Esophagus squamous epithelium (tissue), 4 donors: ENCODE results near the gene KSR2.
"Not testable (repeated sequence)": the region's sequence is repeated elsewhere in the genome, so short reads cannot be mapped to it uniquely, and the experiment has no call there.

Source experiments
- POLR2A ChIP-seq, 4 donors: fragments of 450-650 bp; IDR thresholded peaks; one replicate each; pipeline ENCODE4 v1.6.1; 2017; ENCODE audit warnings: antibody characterized with exemption in 4 of 4, mild to moderate bottlenecking in 4 of 4, moderate library complexity in 3 of 4
- TF ChIP-seq, protein P1 (sequence below), 6 experiments: fragments of 450-650 bp in 4 of 6; fragments of 200-600 bp in 2 of 6; sonication (generic) in 2 of 6; IDR thresholded peaks; one replicate each; pipeline ENCODE4 v1.5.1; 2016 to 2019; ENCODE audit warnings: antibody characterized with exemption in 6 of 6, mild to moderate bottlenecking in 4 of 6, moderate library complexity in 4 of 6

- TF ChIP-seq, protein P1, sequence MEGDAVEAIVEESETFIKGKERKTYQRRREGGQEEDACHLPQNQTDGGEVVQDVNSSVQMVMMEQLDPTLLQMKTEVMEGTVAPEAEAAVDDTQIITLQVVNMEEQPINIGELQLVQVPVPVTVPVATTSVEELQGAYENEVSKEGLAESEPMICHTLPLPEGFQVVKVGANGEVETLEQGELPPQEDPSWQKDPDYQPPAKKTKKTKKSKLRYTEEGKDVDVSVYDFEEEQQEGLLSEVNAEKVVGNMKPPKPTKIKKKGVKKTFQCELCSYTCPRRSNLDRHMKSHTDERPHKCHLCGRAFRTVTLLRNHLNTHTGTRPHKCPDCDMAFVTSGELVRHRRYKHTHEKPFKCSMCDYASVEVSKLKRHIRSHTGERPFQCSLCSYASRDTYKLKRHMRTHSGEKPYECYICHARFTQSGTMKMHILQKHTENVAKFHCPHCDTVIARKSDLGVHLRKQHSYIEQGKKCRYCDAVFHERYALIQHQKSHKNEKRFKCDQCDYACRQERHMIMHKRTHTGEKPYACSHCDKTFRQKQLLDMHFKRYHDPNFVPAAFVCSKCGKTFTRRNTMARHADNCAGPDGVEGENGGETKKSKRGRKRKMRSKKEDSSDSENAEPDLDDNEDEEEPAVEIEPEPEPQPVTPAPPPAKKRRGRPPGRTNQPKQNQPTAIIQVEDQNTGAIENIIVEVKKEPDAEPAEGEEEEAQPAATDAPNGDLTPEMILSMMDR (IDR thresholded peaks at IDR 0.05), result not testable (repeated sequence)
- not testable (repeated sequence) for TF ChIP-seq POLR2A (IDR thresholded peaks at IDR 0.05)
Measured at GRCh38 chr12:117860787-117861290, 108.0 kb downstream of the KSR2 start.
